Left lung (tissue), 10 donors: ENCODE results near the gene MIB1. TPM values are rescaled to one million over a fixed set of nuclear protein-coding genes. Genes with fewer than 3 reads are reported as not detected.

Source experiments
- ATAC-seq: fragments of 200-7000 bp; cut with Tn5 transposase; one replicate; pipeline ENCODE4 v1.9.1; 2020; ENCODE audit warnings: moderate library complexity
- DNase-seq, 4 donors: peaks; one replicate each; pipeline ENCODE4 v3.0.0-alpha.2; 2013 to 2020
- H3K27ac ChIP-seq, 2 donors: fragments of 200-600 bp; sonication (generic) in 1 of 2; one replicate each; pipeline versions ENCODE4 v1.5.0 to v1.8.0; 2020 to 2021
- H3K27me3 ChIP-seq, 2 donors: fragments of 200-600 bp; sonication (generic) in 1 of 2; one replicate each; pipeline versions ENCODE4 v1.5.0 to v1.8.0; 2020 to 2021
- H3K36me3 ChIP-seq, 2 donors: fragments of 200-600 bp; sonication (generic) in 1 of 2; one replicate each; pipeline versions ENCODE4 v1.5.0 to v1.8.0; 2020 to 2021
- H3K4me1 ChIP-seq, 2 donors: fragments of 200-600 bp; one replicate each; pipeline ENCODE4 v1.8.0; 2021
- H3K4me3 ChIP-seq, 2 donors: fragments of 200-600 bp; sonication (generic) in 1 of 2; one replicate each; pipeline versions ENCODE4 v1.5.0 to v1.8.0; 2020 to 2021; ENCODE audit warnings: mild to moderate bottlenecking in 1 of 2
- H3K9me3 ChIP-seq, 2 donors: fragments of 200-600 bp; sonication (generic) in 1 of 2; one replicate each; pipeline versions ENCODE4 v1.5.0 to v1.8.0; 2020 to 2021
- intact Hi-C, 2 donors: fragments of 100-400 bp; cut with DNase I; formaldehyde crosslinking; loops; one replicate each; pipeline versions ENCODE4 v1.11.2 to v1.14.2; 2022
- polyA plus RNA-seq, 6 donors: library from polyadenylated mRNA; unstranded; fragments of 120-200 nt; gene quantifications; one replicate each; pipeline ENCODE4 v1.2.1, GENCODE V29; 2013; ENCODE audit not compliant: insufficient read length in 6 of 6
- total RNA-seq, 2 donors: library from RNA; stranded (reverse); fragmentation: NEBNext Ultra II Directional; extraction: Animal tissue kit (Norgen Biotek cat#: 25700); gene quantifications; one replicate each; pipeline ENCODE4 v1.2.1, GENCODE V29; 2021
- TF ChIP-seq, protein P1 (sequence below), 2 donors: fragments of 200-600 bp; sonication (generic) in 1 of 2; IDR thresholded peaks; one replicate each; pipeline versions ENCODE4 v1.5.0 to v1.8.0; 2021; ENCODE audit warnings: antibody characterized with exemption in 2 of 2
- donor health status: DM: no; HTN: yes; CAD: no.
- donor health status: DM: no; HTN: no; CAD: no.

MIB1 gene
- total and polyA plus RNA-seq, 8 donors: 26.3 to 64.3 (median 58.3) TPM

- peak in 1 of 4 donors; percentile 65 for DNase-seq
- intact Hi-C loops: no loop called here
- TF ChIP-seq, protein P1, sequence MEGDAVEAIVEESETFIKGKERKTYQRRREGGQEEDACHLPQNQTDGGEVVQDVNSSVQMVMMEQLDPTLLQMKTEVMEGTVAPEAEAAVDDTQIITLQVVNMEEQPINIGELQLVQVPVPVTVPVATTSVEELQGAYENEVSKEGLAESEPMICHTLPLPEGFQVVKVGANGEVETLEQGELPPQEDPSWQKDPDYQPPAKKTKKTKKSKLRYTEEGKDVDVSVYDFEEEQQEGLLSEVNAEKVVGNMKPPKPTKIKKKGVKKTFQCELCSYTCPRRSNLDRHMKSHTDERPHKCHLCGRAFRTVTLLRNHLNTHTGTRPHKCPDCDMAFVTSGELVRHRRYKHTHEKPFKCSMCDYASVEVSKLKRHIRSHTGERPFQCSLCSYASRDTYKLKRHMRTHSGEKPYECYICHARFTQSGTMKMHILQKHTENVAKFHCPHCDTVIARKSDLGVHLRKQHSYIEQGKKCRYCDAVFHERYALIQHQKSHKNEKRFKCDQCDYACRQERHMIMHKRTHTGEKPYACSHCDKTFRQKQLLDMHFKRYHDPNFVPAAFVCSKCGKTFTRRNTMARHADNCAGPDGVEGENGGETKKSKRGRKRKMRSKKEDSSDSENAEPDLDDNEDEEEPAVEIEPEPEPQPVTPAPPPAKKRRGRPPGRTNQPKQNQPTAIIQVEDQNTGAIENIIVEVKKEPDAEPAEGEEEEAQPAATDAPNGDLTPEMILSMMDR (IDR thresholded peaks at IDR 0.05): peak in 1 of 2 donors; percentile 50
Measured at GRCh38 chr18:21914739-21915319, 174.2 kb downstream of the MIB1 start.

GRCh38 chr18:21915546-21915945 lies 175.0 kb downstream of the MIB1 start:
- Histone ChIP-seq H3K36me3 (no peaks in the 10 kb centered on the region), H3K27me3 (no peaks in the 10 kb centered on the region), H3K4me1 (no peaks in the 10 kb centered on the region), H3K27ac (no peak overlapping the region), H3K9me3 (peaks cover 0 to 18% of the 10 kb centered on the region in 2 donors), H3K4me3 (no peak overlapping the region)
- TF ChIP-seq, protein P1 (IDR thresholded peaks at IDR 0.05): no peak
- ATAC-seq (no peak), DNase-seq (no peak)
- intact Hi-C loops: no loop called here

More at GRCh38 chr18:21914739-21915319, 174.2 kb downstream of the MIB1 start:
- Histone ChIP-seq H3K36me3 (no peaks in the 10 kb centered on the region), H3K27ac (no peak overlapping the region), H3K4me3 (no peak overlapping the region), H3K4me1 (no peaks in the 10 kb centered on the region), H3K27me3 (no peaks in the 10 kb centered on the region), H3K9me3 (peaks cover 0 to 18% of the 10 kb centered on the region in 2 donors)
- ATAC-seq: peak; percentile 81

- H3K27me3 ChIP-seq: no peaks in the 10 kb centered on the region
- H3K36me3 ChIP-seq: no peaks in the 10 kb centered on the region
- intact Hi-C loops: no loop called here
- DNase-seq: no peak
- no peak overlapping the region for H3K4me3 ChIP-seq
- TF ChIP-seq, protein P1 (IDR thresholded peaks at IDR 0.05): no peak
- ATAC-seq: no peak
- no peaks in the 10 kb centered on the region for H3K4me1 ChIP-seq
- H3K9me3 ChIP-seq: peaks cover 0 to 18% of the 10 kb centered on the region in 2 donors
- no peak overlapping the region for H3K27ac ChIP-seq
Measured at GRCh38 chr18:21916594-21916993, 176.0 kb downstream of the MIB1 start.

GRCh38 chr18:21918693-21919092 lies 178.1 kb downstream of the MIB1 start:
- no peaks in the 10 kb centered on the region for H3K4me1 ChIP-seq
- ATAC-seq: no peak
- no peak overlapping the region for H3K27ac ChIP-seq
- no peaks in the 10 kb centered on the region for H3K27me3 ChIP-seq
- H3K4me3 ChIP-seq: no peak overlapping the region
- no peak for DNase-seq
- TF ChIP-seq, protein P1 (IDR thresholded peaks at IDR 0.05): no peak
- intact Hi-C loops: no loop called here
- no peaks in the 10 kb centered on the region for H3K36me3 ChIP-seq
- H3K9me3 ChIP-seq: peaks cover 0 to 18% of the 10 kb centered on the region in 2 donors

Other genes starting within 250 kb of the MIB1 start
- 10 to 100 TPM; 11.3 to 14.3 TPM for gene ESCO1, start 140.1 kb upstream of the MIB1 start, total RNA-seq
- gene ESCO1, start 140.1 kb upstream of the MIB1 start, polyA plus RNA-seq: 10 to 100 TPM; 17.8 to 25.1 (median 23.5) TPM
- gene SNRPD1, start 128.5 kb upstream of the MIB1 start, total RNA-seq: 10 to 100 TPM; 28.0 to 49.5 TPM
- 100 to 1,000 TPM; 126 to 149 (median 138) TPM for gene SNRPD1, start 128.5 kb upstream of the MIB1 start, polyA plus RNA-seq
- 10 to 100 TPM; 29.0 to 37.5 TPM for gene ABHD3, start 36.0 kb upstream of the MIB1 start, total RNA-seq
- gene ABHD3, start 36.0 kb upstream of the MIB1 start, polyA plus RNA-seq: 10 to 100 TPM; 22.1 to 32.5 (median 26.2) TPM